Vein endothelial cell (primary cell): ENCODE measurements around the gene NDRG2. TPM values are rescaled to one million over a fixed set of nuclear protein-coding genes. Genes with fewer than 3 reads are reported as not detected.

Experiments used
- total RNA-seq: library from RNA; depleted of rRNA; stranded (reverse); fragments of >200 nt; gene quantifications from 2 replicates; pipeline ENCODE4 v1.2.3, GENCODE V29; 2012

NDRG2 gene
- 0.29 TPM in 1 of 2 replicates, not detected in the other for total RNA-seq

DNA sequence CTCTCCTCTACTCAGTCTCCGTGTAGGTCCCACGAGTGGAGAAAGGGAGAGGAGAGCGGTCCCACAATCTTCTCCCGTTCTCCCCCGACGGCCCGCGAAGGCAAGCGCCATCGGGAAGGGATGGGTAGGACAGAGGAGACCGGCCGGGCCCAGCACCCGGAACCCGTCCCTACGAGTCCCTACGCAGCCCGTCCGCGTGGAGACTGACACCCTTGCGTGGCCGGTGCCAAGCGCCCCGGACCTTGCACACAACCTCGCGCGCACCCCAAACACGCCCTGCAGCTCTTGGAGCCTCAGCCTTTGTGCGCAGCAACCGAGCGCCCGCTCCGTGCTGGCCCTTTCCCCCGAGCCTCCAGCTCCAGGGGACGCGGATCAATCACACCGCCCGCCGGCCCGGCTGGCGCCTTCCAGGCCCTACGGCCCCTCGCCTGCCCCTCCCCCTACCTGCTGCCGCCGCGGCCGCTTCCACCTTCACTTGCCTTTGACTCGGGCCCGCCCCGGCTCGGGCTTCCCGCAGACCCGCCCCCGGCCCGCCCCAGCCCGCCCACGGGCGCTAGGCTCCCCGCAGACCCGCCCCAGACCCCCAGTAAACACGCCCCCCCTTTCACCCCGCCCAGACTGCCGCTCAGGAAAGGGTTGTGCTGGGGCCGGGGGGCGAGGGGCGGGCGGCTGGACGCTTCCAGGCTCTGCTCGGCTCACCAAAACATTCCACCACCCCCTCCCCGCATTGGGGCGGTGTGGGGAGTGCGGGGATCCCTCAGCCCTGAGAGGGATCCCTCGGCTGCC lies at the start of gene NDRG2:
Gene NDRG2, minus strand, starts transcription at position 477 of the 786 bp plus-strand sequence. CDS start 1,746 bp downstream, outside the sequence.

DNA sequence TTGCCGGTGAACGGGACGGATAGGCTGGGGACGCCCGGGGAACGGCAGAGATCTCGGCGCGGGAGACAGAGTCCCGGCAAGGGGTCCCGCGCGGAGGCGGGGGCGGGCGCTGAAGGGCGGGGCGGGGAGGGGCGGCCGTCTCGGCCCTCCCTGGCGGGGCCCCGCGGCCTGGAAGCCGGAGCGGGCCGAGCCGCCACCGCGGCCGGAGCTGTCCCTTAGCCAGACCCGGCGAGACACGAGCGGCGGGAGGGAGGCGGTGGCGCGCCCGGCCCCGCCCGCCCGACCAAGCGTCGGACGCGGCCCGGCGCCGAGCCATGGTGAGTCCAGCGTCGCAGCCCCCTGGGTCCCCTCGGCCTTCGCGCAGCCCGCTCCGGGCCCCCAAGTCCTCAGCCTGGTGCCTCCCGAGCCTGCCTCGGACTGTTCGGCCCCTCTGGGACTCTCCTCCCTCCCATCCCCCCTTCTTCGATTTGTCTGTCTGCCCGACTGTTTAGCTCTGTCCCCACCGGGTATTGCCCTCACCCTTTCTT lies 45.3 kb upstream of the NDRG2 start, which contains the start of gene ARHGEF40:
Gene ARHGEF40, plus strand, starts transcription at position 222 of the 527 bp plus-strand sequence. Its CDS starts 93 bp downstream, at position 315.

DNA sequence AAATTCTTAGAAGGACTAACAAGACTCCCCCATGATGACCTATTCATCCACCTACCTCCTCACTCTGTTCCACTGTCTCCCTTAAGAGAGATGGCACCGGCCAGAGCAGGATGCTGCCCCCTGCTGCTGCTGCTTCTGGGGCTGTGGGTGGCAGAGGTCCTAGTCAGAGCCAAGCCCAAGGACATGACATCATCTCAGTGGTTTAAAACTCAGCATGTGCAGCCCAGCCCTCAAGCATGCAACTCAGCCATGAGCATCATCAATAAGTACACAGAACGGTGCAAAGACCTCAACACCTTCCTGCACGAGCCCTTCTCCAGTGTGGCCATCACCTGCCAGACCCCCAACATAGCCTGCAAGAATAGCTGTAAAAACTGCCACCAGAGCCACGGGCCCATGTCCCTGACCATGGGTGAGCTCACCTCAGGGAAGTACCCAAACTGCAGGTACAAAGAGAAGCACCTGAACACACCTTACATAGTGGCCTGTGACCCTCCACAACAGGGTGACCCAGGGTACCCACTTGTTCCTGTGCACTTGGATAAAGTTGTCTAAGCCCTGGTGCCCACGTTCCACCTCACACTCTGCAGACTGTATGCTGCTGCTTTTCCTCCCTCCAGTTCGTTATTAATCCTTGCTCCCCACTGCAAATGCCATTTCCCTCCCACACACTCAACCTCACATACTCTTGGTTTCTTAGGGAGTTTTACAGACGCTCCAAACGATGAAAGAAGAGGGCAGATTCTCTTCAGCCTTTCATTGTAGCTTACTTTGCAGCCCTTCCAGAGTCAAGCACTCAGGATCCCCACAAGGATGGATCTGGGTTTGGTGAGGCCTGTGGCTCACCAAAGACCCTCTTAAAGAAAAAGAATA lies 33.2 kb upstream of the NDRG2 start, which contains the start of gene RNASE8:
Gene RNASE8, plus strand, starts transcription at position 20 of the 873 bp plus-strand sequence. Its CDS starts 71 bp downstream, at position 91.

DNA sequence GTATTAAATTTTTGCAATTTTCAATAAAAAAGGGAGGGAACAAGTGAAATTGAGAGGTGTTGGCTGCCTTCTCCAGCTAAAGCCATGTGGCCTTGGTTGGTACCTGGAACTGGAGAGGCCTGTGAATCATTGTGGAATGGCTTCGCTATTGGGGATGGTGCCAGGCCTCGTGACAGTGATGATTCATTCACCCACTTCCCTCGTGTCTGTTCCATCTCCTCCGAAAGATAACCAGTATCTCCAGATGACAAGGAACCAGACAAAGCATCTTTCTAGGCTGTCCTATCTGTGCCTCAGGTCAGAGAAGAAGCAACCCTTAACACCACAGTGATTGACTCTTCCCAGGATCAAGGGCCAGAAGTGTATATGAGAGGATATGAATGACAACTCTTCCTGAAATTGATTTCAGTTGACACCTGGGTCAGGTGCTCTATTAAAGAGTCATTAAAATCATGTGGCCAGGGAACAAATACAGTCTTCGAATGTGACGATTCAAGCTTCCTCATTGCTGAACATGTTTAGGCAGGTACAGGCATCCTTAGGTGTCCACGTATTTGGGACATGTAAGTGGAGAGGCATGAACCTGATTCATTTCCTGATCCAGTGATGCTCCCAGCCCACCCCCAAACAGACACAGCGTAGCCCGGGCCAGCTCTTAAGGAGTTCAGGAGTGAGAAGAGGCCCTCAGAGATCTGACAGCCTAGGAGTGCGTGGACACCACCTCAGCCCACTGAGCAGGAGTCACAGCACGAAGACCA lies 17.0 kb upstream of the NDRG2 start, which contains the start of gene RNASE7:
Gene RNASE7, plus strand, starts transcription at position 687 of the 758 bp plus-strand sequence. CDS start 631 bp downstream, outside the sequence.

DNA sequence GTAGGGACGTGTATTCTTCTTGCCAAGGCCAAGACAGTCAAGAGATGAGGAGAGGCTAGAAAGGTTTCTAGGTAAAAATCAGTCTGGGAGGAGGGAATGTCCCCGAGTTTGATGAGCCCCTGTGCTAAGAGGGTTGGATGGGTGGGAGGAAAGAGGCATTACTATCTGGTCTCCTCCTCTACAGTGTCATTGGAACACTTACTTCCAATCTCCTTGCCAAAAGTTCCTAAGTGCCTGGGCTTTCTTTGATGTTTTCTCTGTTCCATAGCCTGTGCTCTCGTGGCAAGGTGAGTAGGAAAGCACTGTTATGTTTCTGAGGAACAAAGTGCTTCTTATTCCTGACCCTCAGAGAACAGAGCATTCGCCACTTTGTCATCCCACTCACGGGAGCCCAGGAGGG lies 9.8 kb upstream of the NDRG2 start, which contains the start of gene RNASE13:
Gene RNASE13, minus strand, starts transcription at position 101 of the 400 bp plus-strand sequence. CDS start 519 bp downstream, outside the sequence.

DNA sequence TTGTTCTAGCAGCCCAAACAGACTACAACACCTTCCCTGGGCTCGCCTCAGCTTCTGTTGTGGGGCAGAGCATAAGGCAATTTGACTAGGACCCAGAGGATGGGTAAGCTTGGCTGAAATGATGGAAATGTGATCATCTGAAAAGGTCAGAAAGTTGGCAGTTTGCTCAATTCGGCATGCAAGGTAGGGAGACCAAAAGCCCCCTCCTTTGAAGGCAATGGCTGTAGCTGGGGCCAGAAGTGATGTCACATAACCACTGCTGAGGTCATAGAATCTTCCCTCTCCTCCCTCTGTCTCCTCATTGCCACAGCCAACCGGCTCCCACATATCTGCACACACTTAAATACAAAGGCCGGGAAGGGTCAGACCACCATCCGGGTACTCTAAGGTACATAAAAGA lies 5.1 kb upstream of the NDRG2 start, which contains the start of gene TPPP2:
Gene TPPP2, plus strand, starts transcription at position 301 of the 400 bp plus-strand sequence. CDS start 365 bp downstream, outside the sequence.

DNA sequence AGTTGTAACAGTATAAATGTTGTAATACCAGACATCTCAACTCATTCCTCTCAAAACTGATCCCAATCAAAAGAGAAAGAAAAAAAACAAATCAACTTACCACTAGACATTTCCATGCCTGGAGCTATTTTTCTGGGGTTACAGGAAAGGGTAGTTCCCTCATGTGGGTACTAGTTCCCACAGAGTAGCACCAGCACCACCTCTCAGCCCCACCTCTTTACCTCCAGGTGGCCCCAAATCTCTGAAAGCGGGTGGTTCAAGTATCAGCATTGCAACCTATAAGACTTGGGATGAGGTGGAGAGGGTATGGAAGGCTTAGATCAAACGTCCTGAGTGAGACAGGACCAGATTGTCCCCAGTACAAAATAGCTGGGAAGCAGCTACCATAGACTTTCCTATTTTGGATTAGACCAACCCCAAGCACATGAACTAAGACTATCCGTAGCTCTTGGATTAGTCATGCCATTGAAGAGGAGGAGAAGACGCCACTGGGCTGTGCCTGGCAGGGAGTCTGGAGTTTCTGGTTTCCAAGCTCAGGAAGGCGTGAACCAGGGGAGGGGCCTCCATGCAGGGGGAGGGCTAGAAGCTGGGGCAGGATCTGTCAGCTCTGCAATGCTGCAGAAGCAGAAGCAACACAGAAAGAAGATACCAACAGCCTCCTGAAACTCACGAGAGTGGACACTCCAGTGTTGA lies 26.0 kb downstream of the NDRG2 start, which contains the start of gene SLC39A2:
Gene SLC39A2, plus strand, starts transcription at position 620 of the 693 bp plus-strand sequence. CDS start 154 bp downstream, outside the sequence.

DNA sequence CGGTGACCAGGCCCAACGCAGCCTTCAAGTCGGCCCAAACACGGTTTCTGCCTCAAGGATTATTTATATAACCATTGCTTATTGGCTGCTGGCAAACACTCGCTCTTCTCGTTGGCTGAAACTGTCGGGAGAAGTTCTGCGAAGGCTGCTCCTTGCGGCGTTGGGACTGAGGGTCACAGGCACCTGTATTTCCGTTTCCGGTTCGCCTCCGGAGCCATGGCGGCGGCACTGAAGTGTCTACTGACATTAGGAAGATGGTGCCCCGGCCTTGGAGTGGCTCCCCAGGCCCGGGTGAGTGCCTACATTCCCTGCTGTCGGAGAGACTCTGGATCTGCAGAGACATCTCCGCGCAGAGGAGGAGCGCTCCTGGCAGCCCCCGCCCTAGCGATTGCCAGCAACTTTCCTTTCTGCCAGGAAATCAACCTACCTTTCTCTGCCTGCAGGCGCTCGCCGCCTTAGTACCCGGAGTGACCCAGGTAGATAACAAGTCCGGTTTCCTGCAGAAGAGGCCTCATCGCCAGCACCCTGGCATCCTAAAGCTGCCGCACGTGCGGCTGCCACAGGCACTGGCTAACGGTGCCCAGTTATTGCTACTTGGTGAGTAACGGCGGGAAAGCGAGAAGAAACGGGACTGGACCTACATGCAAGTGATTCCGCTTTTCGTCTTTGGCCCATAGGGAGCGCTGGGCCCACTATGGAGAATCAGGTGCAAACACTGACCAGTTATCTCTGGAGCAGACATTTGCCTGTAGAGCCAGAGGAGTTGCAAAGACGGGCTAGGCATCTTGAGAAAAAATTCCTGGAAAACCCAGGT lies 34.9 kb downstream of the NDRG2 start, which contains the start of gene METTL17:
Gene METTL17, plus strand, starts transcription at position 194 of the 814 bp plus-strand sequence. Its CDS starts 23 bp downstream, at position 217.

Other genes with a start within 250 kb of the NDRG2 start
- gene RNASE6, start 243.8 kb downstream of the NDRG2 start, total RNA-seq, result 0.38 and 0.65 TPM in 2 replicates
- 34.0 and 52.4 TPM in 2 replicates for gene RNASE1, start 222.2 kb downstream of the NDRG2 start, total RNA-seq
- gene RNASE3, start 133.7 kb downstream of the NDRG2 start, total RNA-seq, result not detected in 2 replicates
- gene RNASE2, start 69.6 kb downstream of the NDRG2 start, total RNA-seq, result not detected in 2 replicates
- 38.2 and 48.1 TPM in 2 replicates for gene METTL17, start 35.1 kb downstream of the NDRG2 start, total RNA-seq
- not detected in 2 replicates for gene SLC39A2, start 25.8 kb downstream of the NDRG2 start, total RNA-seq
- gene TPPP2, start 5.2 kb upstream of the NDRG2 start, total RNA-seq, result not detected in 2 replicates
- gene RNASE13, start 9.7 kb upstream of the NDRG2 start, total RNA-seq, result not detected in 2 replicates
- not detected in 2 replicates for gene RNASE7, start 17.3 kb upstream of the NDRG2 start, total RNA-seq
- not detected in 2 replicates for gene RNASE8, start 32.8 kb upstream of the NDRG2 start, total RNA-seq
- 2.9 and 4.6 TPM in 2 replicates for gene ARHGEF40, start 45.2 kb upstream of the NDRG2 start, total RNA-seq
- gene ZNF219, start 73.6 kb upstream of the NDRG2 start, total RNA-seq, result 8.1 and 10.8 TPM in 2 replicates
- not detected in 2 replicates for gene TMEM253, start 76.0 kb upstream of the NDRG2 start, total RNA-seq
- gene OR5AU1, start 131.0 kb upstream of the NDRG2 start, total RNA-seq, result not detected in 2 replicates
- 625 and 850 TPM in 2 replicates for gene HNRNPC, start 244.4 kb upstream of the NDRG2 start, total RNA-seq